C4-2B (cell line): ENCODE measurements around the gene NCAPH2.
A peak's percentile ranks its signal among the peaks of the same experiment; 100 is the strongest.

Source experiments
- H3K27ac ChIP-seq: fragments of 450-650 bp; 2 replicates; pipeline ENCODE4 v1.5.1; 2017
- CTCF ChIP-seq: fragments of 450-650 bp; conservative IDR thresholded peaks from 2 replicates; pipeline ENCODE4 v1.5.1; 2017; ENCODE audit warnings: mild to moderate bottlenecking
- ZFX ChIP-seq: fragments of 450-650 bp; IDR thresholded peaks from 2 replicates; pipeline ENCODE4 v1.6.1; 2017

Gene NCAPH2

DNA sequence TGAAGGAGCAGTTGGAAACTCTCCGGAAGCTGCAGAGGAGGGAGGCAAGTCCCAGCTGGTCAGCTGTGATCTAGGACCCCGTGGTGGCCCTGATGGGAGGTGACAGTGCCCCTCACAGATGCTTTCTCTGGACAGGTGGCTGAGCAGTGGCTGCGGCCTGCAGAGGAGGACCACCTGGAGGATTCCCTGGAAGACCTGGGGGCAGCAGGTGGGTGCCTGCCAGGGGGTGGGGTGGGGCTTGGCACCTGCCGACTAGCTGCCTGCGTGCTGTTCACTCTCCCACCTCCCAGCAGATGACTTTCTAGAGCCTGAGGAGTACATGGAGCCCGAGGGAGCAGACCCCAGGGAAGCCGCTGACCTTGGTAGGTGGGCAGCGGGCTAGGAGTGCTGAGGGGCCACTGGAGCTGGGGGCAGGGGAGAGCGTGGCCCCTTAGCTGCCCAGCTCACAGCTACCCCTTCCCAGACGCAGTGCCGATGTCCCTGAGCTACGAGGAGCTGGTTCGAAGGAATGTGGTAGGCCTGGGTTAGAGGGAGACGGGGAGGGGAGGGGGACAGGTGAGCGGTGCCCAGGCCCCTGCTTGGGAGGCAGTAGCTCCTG is 14.3 kb downstream of the NCAPH2 start:
- H3K27ac ChIP-seq = no peak overlapping the region
- TF ChIP-seq CTCF (no peak), ZFX (no peak)

DNA sequence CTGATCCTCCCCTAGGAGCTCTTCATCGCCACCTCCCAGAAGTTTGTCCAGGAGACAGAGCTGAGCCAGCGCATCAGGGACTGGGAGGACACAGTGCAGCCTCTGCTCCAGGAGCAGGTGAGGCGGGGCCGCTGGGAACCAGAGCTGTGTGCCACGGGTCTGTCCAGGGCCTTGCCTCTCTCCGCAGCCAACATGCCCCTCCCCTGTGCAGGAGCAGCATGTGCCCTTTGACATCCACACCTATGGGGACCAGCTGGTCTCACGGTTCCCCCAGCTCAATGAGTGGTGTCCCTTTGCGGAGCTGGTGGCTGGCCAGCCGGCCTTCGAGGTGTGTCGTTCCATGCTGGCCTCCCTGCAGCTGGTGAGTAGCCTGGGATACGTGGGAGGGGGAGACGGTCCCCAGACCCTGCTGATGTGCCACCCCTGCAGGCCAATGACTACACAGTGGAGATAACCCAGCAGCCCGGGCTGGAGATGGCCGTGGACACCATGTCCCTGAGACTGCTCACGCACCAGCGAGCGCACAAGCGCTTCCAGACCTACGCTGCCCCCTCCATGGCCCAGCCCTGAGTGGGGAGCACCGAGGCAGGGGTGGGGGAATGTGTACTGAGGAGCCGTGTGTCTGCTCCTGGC is 14.9 kb downstream of the NCAPH2 start:
- H3K27ac ChIP-seq = no peak overlapping the region

GRCh38 chr22:50523458-50523805 is 15.4 kb downstream of the NCAPH2 start:
- no peak for TF ChIP-seq CTCF
- no peak for TF ChIP-seq ZFX
- peak overlapping the region; percentile 98; the same call in 1 of the 2 replicates for H3K27ac ChIP-seq

More for the DNA sequence above, 14.9 kb downstream of the NCAPH2 start:
- no peak for TF ChIP-seq CTCF

DNA sequence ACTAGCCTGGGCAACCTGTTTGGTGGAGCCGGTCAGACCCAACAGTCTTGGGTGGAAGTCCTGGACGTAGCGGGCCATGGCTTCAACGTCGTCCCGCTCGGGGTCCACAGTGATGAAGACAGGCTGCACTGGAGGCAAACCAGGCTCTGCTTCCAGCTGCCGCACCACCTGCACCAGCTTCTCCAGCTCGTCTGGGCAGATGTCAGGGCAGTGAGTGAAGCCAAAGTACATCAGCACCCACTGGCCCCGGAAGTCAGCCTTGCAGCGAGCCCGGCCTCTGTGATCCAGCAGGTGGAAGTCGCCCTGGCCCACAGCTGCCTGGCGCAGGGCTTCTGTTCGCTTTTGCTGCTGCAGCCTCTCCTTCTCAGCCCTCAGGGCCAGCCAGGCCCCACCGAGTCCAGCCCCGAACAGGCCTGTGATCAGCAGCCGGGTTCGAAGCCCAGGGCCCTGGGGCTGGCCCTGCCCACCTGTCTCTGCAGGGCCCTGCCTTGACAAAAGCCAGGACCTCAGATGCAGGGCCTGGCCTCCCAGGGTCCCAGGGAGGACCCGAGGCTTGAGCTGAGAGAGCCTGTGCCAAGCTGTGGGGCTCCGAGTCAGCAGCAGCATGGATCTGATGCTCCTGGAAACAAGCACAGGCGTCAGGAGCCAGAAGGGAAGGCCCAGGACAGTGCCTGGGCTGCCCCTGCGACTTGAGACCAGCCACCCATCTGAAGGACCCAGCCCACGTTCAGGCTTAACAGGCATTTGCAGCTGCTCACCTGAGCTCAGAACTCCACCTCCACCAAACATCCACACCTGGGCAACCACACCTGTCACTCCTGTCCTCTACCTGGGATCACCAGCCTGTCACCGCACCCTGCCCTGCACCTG is 16.0 kb downstream of the NCAPH2 start:
- TF ChIP-seq CTCF (no peak), ZFX (no peak)
- H3K27ac ChIP-seq = peak overlapping the region; percentile 98

GRCh38 chr22:50524676-50525103 is 16.7 kb downstream of the NCAPH2 start:
- TF ChIP-seq ZFX (no peak), CTCF (no peak)
- H3K27ac ChIP-seq = peak overlapping the region; percentile 98

DNA sequence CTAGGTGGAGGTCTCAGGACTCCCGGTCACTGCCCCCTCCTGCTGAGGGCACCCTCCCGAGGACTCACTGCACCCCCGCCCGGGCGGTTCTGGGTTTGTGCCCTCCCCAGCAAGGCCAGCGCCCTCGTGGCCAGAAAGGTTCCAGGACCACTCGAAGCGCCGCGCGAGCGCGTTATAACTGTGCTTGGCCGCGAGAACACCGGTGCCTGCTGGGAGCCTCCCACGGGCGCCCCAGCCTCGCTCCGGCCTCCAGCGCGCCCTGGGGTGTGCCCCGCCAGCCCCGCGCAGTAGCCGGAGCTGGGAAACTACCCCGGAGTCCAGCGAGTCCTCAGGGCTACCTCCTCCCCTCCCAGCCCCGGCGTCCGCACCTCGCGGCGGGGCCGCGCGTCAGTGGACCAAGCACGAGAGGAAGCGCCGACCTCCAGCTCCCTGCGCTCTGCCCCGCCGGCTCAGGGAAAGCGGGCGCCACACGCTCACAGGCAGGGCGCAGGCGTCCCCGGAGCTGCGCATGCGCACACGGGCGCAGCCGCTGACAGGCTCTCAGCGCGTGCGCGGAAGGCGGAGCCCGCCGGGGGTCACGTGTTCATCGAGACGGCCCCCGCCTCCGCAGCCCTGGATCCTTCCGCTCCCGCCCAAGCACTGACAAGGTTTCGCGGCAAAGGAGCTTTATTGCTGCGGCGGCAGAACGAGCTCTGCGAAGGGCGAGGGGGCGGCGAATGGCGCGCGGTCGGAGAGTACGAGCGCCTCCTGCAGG is 17.3 kb downstream of the NCAPH2 start, which contains the start of gene SCO2:
Gene SCO2 (minus strand): TSS at position 495 of the 754 bp plus-strand sequence. CDS start 1,187 bp downstream, outside the sequence.
- peak within 1 kb of the TSS; percentile 98 for H3K27ac ChIP-seq
- TF ChIP-seq ZFX (no peak; the same call in 1 of the 2 replicates), CTCF (no peak)

DNA sequence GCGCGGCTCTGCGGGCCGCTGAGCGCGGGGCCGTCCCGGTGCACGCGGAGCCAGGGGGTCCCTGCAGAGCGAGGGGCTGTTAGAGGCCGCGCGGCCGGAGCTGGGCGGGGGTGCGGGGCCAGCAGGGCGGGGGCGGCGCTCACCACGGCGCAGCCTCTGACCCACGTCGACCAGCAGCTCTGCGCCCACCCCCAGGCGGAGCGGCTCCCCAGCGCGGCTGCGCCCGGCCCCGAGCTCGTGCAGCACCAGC is 17.8 kb downstream of the NCAPH2 start:
- 0 out of 2 replicates have a peak, but pooled peaks have one; percentile 71 for TF ChIP-seq CTCF
- TF ChIP-seq ZFX = no peak
- peak overlapping the region; percentile 98 for H3K27ac ChIP-seq
